ENCODE data around the gene LAMC1.

The LAMC1 gene

GRCh38 chr1:183074215-183074614 lies 51.0 kb downstream of the LAMC1 start:
- TF ChIP-seq, protein P1, sequence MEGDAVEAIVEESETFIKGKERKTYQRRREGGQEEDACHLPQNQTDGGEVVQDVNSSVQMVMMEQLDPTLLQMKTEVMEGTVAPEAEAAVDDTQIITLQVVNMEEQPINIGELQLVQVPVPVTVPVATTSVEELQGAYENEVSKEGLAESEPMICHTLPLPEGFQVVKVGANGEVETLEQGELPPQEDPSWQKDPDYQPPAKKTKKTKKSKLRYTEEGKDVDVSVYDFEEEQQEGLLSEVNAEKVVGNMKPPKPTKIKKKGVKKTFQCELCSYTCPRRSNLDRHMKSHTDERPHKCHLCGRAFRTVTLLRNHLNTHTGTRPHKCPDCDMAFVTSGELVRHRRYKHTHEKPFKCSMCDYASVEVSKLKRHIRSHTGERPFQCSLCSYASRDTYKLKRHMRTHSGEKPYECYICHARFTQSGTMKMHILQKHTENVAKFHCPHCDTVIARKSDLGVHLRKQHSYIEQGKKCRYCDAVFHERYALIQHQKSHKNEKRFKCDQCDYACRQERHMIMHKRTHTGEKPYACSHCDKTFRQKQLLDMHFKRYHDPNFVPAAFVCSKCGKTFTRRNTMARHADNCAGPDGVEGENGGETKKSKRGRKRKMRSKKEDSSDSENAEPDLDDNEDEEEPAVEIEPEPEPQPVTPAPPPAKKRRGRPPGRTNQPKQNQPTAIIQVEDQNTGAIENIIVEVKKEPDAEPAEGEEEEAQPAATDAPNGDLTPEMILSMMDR (IDR thresholded peaks at IDR 0.05; ENCODE audit: extremely low read depth, missing control alignments), result no peak
- DNase-seq (ENCODE audit: low spot score), result no peak

DNA sequence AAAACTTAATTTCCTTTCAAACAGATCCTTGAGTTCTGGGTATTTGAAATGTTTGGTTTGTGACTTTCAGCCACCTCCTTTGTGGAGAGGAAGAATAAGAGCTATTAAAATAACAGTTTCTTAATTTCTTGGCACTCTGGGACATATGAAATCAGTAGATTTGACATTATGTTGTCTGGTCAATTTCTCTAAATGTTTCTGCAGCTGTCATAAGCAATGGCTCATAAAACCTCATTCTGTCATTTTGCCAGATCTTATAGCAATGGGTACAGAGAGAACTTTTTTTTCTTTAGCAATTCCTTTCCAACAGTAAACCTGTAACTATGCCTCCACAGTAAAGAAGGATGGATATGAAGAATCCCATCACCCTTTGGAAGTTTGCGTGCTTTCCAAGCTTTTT lies 52.6 kb downstream of the LAMC1 start:
- no peak for DNase-seq (ENCODE audit: low spot score)
- TF ChIP-seq, protein P1 (IDR thresholded peaks at IDR 0.05; ENCODE audit: extremely low read depth, missing control alignments), result no peak

- DNase-seq (ENCODE audit: low spot score), result no peak
- TF ChIP-seq, protein P1 (IDR thresholded peaks at IDR 0.05; ENCODE audit: extremely low read depth, missing control alignments), result no peak
Measured at GRCh38 chr1:183077097-183077496, 53.9 kb downstream of the LAMC1 start.

DNA sequence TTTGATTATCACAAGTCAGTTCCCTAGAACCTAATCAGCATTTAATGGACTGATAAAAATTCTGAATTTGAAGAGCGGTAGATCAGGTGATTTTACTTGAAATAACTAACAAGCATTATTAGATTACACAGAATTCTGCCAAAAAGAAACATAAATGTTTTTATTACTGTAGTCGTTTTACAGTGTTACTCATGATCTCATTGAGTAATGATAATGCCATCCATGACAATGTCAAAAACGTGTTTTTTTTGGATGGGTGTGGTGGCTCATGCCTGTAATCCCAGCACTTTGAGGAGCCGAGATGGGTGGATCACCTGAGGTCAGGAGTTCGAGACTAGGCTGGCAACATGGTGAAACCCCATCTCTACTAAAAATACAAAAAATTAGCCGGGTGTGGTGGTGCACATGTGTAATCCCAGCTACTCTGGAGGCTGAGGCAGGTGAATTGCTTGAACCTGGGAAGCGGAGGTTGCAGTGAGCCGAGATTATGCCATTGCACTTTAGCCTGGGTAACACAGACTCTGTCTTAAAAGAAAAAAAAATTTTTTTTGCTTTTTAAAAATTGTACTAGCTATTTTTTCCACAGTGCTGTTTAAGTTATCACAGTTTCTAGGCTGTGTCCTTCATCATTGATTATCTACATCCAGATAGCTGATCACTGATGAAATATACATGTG lies 56.6 kb downstream of the LAMC1 start:
- no peak for DNase-seq (ENCODE audit: low spot score)
- TF ChIP-seq, protein P1 (IDR thresholded peaks at IDR 0.05; ENCODE audit: extremely low read depth, missing control alignments), result no peak

GRCh38 chr1:183080406-183080805 lies 57.2 kb downstream of the LAMC1 start:
- DNase-seq (ENCODE audit: low spot score), result no peak
- TF ChIP-seq, protein P1 (IDR thresholded peaks at IDR 0.05; ENCODE audit: extremely low read depth, missing control alignments), result no peak

GRCh38 chr1:183081402-183082120 lies 58.3 kb downstream of the LAMC1 start:
- TF ChIP-seq, protein P1 (IDR thresholded peaks at IDR 0.05; ENCODE audit: extremely low read depth, missing control alignments), result no peak
- DNase-seq (ENCODE audit: low spot score), result no peak

- TF ChIP-seq, protein P1 (IDR thresholded peaks at IDR 0.05; ENCODE audit: extremely low read depth, missing control alignments), result no peak
- DNase-seq (ENCODE audit: low spot score), result no peak
Measured at GRCh38 chr1:183082650-183083049, 59.4 kb downstream of the LAMC1 start.

All from GM20000 (cell line).